RWPE1 (cell line): ENCODE measurements around the gene CEMIP2.

Experiments used
- CTCF ChIA-PET: fragments of 350-600 bp; sonication (Branson Sonifier 250); formaldehyde crosslinking; extraction: SDS; loops from one replicate; lab custom pipeline; 2021; lab: Yijun Ruan, JAX
- POLR2A ChIA-PET: fragments of 400-600 bp; formaldehyde crosslinking; extraction: SDS; loops from one replicate; lab custom pipeline; 2020; ENCODE audit warnings: antibody characterized with exemption; ENCODE audit not compliant: low non-redundant PET; lab: Yijun Ruan, JAX
- DNase-seq: peaks from one replicate; pipeline ENCODE4 v3.0.0; 2012; ENCODE audit warnings: low spot score
- H3K27ac ChIP-seq: fragments of 450-650 bp; 2 replicates; pipeline ENCODE4 v1.5.1; 2017
- TF ChIP-seq, protein P1 (sequence below): fragments of 450-650 bp; conservative IDR thresholded peaks from 2 replicates; pipeline ENCODE4 v1.5.1; 2017; ENCODE audit warnings: low read depth, mild to moderate bottlenecking

CEMIP2 gene

DNA sequence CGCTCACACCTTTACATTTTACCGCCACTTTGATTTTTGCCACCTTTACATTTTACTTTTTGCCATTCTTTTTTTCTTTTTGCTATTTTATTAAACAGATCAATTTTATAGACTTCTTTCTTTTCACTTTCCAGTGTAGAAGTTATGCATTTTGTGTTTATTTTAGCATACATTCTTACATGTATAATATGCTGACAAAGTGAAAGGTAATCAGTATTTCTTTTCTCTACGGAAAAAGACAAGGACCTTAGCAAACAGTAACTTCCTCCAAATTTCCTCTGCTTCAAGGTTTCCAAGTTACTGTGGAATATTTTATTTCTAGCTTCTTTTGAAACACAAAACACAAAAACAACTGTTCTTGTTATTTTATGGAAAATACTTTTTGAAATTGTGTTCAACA is 97.0 kb downstream of the CEMIP2 start:
- ChIA-PET POLR2A (no interaction called here), CTCF (no interaction called here)
- no peak for DNase-seq
- TF ChIP-seq, protein P1, sequence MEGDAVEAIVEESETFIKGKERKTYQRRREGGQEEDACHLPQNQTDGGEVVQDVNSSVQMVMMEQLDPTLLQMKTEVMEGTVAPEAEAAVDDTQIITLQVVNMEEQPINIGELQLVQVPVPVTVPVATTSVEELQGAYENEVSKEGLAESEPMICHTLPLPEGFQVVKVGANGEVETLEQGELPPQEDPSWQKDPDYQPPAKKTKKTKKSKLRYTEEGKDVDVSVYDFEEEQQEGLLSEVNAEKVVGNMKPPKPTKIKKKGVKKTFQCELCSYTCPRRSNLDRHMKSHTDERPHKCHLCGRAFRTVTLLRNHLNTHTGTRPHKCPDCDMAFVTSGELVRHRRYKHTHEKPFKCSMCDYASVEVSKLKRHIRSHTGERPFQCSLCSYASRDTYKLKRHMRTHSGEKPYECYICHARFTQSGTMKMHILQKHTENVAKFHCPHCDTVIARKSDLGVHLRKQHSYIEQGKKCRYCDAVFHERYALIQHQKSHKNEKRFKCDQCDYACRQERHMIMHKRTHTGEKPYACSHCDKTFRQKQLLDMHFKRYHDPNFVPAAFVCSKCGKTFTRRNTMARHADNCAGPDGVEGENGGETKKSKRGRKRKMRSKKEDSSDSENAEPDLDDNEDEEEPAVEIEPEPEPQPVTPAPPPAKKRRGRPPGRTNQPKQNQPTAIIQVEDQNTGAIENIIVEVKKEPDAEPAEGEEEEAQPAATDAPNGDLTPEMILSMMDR = no peak
- H3K27ac ChIP-seq = no peak overlapping the region

DNA sequence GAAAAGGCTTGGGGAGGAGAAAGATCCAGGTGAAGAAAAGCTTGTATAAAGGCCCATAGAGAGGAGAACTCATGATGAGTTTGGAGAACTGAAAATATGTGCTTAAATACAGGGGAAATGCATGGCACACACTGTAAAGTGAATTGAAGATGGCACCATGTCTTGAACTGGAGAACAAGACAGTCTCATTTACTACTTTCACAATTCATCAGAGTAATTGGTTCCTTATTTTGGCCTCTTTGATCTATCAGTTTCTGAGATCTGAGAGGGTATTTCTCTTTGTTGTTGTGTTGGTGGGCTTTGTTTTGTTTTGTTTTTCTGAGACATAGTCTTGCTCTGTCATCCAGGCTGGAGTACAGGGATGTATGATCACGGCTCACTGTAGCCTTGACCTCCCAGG is 98.2 kb downstream of the CEMIP2 start:
- TF ChIP-seq, protein P1 = no peak
- H3K27ac ChIP-seq = no peak overlapping the region
- ChIA-PET CTCF (no interaction called here), POLR2A (no interaction called here)
- DNase-seq = no peak

DNA sequence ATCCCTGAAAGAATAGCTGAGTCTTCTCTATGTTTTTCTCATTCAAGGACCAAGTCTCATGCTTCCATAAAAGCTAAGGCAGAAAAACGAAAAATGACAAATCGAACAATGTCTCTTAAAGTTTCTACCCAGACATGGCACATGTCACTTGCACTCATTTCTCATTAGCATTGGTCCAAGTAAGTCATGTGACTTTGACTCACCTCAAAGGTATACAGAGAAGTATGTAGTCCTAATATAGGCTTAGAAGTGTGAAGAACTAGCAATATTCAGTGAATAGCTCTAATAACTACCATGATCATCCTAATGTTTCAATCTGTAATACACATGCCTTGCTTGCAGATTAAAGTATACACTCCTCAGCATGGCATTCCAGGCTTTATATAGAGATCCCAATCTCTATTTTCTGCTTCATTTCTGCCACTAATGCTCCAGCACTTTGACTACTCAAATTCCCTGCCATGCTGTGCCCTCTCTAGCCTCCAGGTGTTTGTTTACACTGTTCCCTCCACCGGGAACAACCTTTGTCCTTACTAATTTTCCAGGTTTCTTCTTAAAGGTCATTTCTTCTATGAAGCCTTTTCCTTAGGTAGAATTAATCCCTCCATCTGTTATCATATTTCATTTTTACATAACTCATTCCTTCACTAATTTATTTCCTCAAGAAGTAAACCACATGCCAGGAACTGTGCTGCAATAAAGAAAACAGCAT is 98.9 kb downstream of the CEMIP2 start:
- POLR2A ChIA-PET = no interaction called here
- CTCF ChIA-PET = interaction anchor here (0.6 kb wide), 1 partner anchor 76 kb away, joined by 3 read pairs; no protein-coding TSS in a partner anchor
- no peak for DNase-seq

DNA sequence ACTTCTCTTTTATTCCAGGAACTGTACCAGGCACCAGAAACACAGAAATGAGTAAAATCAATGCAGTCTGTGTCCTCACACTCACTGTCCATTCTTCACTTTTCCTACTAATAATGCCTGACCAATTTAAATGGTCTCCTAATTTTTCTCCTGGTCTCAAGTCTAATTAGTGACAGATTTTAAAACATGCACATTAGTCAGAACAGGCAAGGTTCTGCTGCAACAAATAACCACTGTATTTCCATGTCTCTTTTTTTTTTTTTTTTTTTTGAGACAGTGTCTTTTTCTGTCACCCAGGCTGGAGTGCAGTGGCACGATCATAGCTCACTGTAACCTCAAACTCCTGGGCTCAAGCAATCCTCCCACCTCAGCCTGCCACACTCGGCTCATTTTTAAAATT is 99.6 kb downstream of the CEMIP2 start:
- ChIA-PET POLR2A (no interaction called here), CTCF (interaction anchor here (0.6 kb wide), 1 partner anchor 76 kb away, joined by 3 read pairs; no protein-coding TSS in a partner anchor)
- H3K27ac ChIP-seq = no peak overlapping the region

More for the DNA sequence above, 98.9 kb downstream of the CEMIP2 start:
- TF ChIP-seq, protein P1 = no peak
- H3K27ac ChIP-seq = no peak overlapping the region

DNA sequence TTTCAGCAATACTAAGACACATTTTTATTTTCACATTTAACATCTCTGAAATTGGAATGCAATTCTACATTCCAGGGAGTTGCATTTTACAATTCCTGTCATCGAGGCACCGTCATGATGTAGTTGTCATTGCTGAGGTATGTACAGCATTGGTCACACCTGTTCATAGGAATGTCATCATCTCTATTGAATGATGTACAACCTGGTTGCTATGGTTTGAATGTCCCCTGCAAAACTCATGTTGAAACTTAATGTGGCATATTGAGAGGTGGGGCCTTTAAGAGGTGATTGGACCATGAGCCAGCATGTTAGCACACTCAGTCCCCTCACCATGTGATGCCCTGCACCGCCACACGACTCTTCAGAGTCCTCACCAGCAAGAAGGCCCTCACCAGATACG is 103.1 kb downstream of the CEMIP2 start:
- TF ChIP-seq, protein P1 = no peak
- no peak overlapping the region for H3K27ac ChIP-seq
- DNase-seq = no peak
- POLR2A ChIA-PET = no interaction called here
- CTCF ChIA-PET = interaction anchor here (0.6 kb wide), 1 partner anchor 81 kb away, joined by 3 read pairs; no protein-coding TSS in a partner anchor

More for the DNA sequence above, 99.6 kb downstream of the CEMIP2 start:
- TF ChIP-seq, protein P1 = no peak
- no peak for DNase-seq

DNA sequence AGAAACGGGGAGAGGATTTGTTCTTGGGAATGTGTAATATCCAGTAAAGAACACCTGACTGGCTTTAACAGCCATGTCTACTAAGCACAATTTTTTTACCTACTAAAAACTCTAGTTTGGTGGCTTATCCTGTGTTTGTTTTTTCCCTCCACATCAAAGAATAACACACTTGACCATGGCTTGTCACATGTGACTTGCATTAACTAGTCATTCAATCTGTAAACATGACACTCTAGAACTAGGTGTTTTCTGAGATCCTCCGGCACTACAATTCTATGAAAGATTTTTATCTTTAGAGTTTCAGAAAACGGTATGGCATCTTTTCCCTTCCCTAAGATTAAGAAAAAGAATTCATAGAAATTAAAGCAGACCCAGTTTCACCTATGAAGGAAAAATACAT is 103.7 kb downstream of the CEMIP2 start:
- no peak for DNase-seq
- CTCF ChIA-PET = interaction anchor here (0.6 to 1.7 kb wide), 2 partner anchors 16 to 81 kb away, joined by 3 to 5 read pairs; no protein-coding TSS in a partner anchor
- POLR2A ChIA-PET = no interaction called here
- TF ChIP-seq, protein P1 = no peak
- H3K27ac ChIP-seq = no peak overlapping the region
